GM19452 (cell line): ENCODE results near the gene RAD51B.

Experiments
- ATAC-seq: cut with Tn5 transposase; IDR thresholded peaks from one replicate; pipeline ENCODE4 v1.9.1; 2021; ENCODE audit not compliant: unreplicated experiment

Gene RAD51B

GRCh38 chr14:68634874-68635595 is 815.5 kb downstream of the RAD51B start:
- ATAC-seq, result no peak

- no peak for ATAC-seq
Observed at GRCh38 chr14:68636597-68636996, 817.0 kb downstream of the RAD51B start.

- ATAC-seq, result no peak
Observed at GRCh38 chr14:68637106-68638021, 817.8 kb downstream of the RAD51B start.

DNA sequence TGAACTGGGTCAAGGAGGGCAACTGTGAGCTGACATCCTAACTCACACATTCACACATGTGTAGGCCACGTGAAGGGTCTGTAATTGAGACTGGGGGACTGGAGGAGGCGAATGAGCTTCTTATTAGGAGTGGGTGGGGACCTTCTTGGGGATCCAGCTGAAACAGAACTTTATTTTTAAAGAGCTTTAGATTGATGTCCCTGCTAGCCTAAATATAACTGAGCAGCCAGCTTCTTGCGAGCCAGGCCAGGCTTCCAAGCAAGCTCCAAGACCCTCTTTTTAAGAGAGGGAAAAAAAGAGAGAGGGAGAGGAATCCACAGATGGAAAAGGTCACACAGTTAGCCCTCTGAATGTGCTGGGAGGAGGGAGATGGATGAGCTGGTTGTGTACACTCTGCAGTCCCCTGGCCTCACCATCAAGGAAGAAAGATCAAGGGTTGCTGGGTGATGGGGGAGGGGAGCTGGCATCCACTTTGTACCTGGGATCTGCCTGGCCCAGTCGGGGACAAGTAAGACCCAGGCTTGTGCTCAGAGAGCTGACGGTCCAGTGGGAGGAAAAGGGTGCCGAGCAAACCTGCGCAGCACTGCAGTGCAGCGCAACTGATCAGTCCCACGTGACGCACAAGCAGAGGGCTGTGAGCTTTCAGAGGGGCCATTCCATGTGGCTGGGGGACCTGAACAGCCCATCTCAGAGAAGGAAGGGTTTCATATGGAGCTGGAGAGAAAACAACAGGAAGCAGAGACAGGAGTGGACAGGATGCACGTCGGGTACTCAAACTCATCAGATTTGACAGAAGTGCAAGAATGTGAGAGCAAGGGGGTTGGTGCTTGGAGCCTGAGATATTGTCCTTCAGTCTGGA is 818.8 kb downstream of the RAD51B start:
- no peak for ATAC-seq

DNA sequence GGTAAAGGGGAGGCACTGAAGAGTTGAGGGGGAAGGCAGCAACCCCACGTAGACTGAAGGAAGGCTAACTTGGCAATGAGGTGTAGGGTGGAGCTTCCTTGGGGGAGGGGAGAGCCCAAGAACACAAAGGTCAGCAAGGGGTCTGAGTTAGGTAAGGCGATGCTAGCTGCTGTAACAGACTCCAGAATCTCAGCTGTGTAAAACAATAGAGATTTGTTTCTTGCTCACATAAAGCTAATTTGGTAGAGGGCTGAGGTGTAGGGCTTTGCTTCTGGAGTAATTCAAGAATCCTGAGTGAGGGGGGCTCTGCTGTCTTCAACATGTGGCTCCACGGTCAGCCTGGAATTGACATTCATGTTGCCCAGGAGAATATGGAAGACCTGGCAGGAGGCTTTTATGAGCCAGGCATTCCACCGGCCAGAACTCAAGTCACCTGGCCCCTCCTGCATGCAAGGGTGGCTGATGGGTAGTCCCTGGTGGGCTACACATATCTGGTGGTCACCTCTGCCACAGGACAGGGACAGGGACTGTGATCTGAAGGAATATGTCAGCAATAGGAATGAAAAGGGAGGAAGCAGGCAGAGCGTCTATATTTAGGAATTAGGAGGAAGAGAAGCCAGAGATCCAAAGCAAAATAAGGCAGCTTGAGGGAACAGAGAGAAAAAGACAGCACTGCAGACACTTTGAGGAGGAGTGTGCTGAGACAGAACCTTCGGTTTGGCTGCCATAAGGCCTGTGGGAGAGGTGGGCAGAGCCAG is 819.6 kb downstream of the RAD51B start:
- no peak for ATAC-seq

DNA sequence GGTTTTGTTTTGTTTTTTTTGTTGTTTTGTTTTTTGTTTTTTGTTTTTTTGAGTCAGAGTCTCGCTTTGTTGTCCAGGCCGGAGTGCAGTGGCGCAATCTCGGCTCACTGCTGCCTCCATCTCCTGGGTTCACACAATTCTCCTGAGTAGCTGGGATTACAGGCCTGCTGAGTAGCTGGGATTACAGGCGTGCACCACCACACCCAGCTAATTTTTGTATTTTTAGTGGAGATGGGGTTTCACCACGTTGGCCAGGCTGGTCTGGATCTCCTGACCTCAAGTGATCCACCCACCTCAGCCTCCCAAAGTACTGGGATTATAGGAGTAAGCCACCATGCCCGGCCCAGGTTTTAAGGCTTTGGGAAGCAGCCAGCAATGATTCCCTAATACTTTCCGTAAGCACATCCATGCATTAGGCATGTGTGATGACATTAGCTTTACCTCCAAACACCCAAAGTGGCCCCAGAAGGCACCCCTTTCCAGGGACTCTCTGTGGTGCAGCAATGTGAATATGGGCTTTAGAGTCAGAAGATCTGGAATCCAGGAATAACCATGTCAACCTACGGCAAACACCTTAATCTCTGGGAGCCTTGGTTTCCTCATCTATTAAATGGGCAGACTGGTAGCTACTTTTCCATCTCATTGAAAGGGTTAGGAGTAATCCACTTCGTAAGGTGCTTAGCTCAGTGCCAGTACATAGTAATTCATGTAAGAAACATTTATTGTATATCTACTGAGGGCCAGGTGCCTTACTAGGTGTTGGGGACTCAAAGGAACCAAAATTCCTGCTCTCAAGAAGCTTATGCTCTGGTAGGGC is 820.4 kb downstream of the RAD51B start:
- ATAC-seq, result no peak

DNA sequence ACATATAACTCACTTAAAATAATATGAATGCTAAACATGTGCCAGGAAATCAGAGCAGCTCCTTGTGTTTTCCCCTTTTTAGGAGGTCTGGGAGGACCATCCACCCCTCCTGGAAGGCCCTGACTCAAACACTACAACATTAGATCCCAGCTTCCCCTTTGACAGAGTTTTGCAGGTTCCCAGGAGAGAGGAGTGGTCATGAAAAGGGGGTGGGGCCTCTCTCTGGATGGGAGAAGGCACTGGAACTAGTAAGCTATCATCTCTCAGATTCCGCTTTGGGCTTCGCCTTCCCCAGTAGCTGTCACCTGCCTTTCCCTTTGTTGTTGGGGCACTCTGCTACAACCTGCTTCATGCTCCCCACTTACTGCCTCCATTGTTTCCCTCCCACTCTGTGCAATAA is 824.1 kb downstream of the RAD51B start:
- no peak for ATAC-seq

GRCh38 chr14:68644101-68644500 is 824.5 kb downstream of the RAD51B start:
- ATAC-seq, result no peak

DNA sequence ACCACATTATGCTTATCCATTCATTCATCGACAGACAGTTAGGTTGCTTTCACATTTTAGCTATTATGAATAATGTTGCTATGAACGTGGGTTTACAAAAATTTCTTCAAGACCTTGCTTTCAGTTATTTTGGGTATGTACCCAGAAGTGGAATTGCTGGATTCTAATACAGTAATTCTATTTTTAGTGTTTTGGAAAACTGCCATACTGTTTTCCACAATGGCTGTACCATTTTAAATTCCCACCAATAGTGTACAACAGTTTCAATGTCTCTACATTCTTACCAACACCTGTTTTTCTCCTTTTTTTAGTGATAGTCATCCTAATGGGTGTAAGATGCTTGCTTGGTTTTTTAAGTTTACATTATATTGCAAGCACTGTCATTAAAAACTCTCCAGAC is 825.8 kb downstream of the RAD51B start:
- ATAC-seq, result no peak

- no peak for ATAC-seq
Observed at GRCh38 chr14:68649476-68650189, 830.1 kb downstream of the RAD51B start.

DNA sequence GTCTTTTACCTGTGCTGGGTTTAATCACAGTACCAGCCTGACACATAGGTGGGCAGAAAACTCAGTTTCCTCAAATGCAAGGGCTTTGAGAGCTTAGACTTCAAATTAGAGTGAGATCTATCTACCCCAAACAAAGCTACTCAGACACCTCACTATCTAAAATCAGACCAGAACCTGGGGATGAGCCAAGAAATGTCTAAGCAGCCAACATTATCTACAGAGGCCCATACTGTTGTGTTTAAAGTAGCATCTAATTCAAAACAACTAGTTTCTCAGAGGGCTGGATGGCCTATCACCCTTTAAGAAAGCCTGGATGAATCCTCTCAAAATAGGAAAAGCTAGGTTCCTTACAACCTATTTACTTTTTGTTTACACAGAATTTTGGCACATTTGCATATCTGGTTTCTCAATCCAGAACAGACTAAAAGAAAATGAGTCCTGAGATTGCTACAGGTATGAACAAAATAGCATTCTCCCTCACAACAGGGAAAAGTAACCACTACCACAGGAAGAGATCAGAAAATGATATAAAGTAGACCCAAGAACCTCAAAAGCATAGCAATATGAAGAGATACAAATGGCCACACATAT is 830.9 kb downstream of the RAD51B start:
- no peak for ATAC-seq

DNA sequence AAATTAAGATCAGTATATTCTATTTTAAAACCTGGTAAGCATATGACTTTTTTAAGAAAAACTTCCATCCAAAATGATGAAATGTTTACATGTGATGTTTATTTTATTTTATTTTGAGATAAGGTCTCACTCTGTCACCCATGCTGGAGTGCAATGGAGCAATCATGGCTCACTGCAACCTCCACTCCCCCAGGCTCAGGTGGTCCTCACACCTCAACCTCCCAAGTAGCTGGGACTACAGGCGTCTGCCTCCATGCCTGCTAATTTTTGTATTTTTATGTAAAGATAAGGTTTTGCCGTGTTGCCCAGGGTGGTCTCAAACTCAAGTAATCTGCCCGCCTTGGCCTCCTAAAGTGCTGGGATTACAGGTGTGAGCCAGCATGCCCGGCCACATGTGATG is 831.5 kb downstream of the RAD51B start:
- no peak for ATAC-seq

DNA sequence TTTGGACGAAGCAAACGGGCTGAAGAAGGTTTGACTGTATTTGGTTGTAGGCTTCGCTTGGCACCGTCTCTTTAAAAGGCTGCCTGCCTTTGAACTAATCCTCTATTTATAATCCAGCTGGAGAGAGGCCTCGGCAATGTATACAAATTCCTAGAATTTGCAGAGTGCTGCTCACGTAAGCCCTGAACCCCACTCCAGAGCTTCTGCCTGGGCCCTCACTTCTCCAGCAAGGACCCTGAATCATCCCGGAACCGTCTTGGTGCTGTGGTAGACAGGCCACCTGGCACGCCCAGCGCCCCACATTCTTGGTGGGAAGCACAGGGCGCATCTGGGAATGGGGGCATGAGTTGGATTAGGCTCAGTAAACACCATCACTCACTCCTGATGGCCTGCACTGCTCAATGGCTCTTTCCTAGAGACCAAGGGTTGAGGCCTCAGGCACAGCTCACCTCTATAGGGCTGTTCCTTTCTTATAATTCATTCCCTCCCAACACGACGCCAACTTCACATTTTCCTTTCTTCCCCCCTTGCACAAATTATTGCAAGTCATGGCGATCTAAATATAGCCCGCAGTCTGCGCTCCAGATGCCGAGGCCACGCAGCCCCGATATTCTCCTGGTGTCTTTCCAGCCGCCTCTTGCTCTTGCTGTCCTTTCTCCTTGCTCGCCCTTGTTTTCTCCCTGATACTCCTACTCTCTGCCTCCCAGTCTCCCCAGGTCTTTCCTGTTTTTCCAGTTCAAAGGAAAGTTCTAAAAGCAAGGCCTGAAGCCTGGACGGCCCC is 832.3 kb downstream of the RAD51B start:
- no peak for ATAC-seq

GRCh38 chr14:68652433-68652690 is 832.8 kb downstream of the RAD51B start:
- no peak for ATAC-seq

DNA sequence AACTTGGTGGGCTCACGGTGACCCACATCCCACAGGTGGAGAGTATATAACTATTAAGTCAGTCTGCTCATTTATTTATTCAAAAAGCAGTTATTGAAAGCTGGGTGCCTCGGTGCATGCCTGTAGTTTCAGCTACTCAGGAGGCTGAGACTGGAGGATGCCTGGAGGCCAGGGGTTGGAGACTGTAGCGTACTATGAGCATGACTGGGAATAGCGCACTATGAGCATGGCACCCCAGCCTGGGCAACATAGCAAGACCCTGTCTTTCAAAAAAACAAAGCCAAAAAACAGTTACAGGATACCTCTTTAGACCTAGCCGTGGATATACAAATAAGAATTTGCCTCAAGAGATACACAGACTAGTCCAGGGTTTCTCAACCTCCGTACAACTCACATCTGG is 833.5 kb downstream of the RAD51B start:
- no peak for ATAC-seq

GRCh38 chr14:68653804-68654203 is 834.2 kb downstream of the RAD51B start:
- ATAC-seq, result no peak

DNA sequence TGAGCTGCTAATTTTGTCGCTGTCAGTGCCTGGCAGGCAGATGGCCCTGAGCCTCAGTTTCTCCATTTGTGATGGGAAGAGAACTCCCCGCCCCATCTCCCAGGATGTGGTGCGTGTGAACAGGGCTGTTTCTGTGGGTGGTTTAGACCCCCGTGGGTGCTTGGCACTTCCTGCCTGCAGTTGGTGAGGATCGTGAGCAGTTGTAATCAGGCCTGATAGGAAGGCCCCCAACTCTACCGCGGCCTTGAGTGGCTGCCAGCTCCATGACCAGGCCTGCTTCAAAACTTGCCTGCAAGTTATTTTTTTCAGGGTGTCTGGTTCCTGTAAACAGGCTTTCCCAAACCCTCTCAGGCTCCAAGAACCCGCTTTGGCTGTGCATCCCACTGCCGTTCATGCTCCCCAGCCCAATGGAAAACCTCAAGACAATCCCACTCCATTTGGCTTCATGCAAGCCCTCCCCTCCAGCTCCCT is 834.9 kb downstream of the RAD51B start:
- ATAC-seq, result no peak
